ENCODE measurements around the gene CC2D1A. TPM values are rescaled to one million over a fixed set of nuclear protein-coding genes. Genes with fewer than 3 reads are reported as not detected.

CC2D1A gene
- total RNA-seq, 2 experiments from 2014 or later, result 23.3 to 44.0 TPM

DNA sequence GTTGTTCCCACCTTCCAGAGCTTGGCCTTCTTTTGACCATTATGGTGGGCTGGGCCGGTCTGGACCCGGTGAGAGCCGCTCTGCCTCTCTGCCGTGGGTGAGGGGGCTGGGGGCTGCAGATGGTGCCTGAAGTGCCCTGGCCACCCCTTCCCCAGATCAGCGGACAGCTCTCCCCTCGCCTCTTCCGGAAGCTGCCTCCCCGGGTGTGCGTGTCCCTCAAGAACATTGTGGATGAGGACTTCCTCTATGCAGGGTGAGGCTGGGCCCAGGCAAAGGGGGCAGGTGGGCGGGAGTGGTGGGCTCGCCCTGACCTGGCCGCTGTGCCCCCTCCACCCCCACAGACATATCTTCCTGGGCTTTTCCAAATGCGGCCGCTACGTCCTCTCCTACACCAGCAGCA, 48.2 kb downstream of the CC2D1A start:
- intact Hi-C loops (cut with micrococcal nuclease; ENCODE audit: unreplicated experiment), result loop anchor here (5.0 kb wide), 2 partner anchors 72 to 78 kb away; partner anchors contain the start of gene IL27RA
- Histone ChIP-seq H3K4me1 (ENCODE audit: insufficient read depth, low read length, poor library complexity, severe bottlenecking) (peaks cover 16% of the 10 kb centered on the region), H3K4me2 (ENCODE audit: low read length) (peak overlapping the region; percentile 81), H3K27ac (ENCODE audit: low read depth, low read length, poor library complexity, severe bottlenecking) (no peak overlapping the region), H3K4me3 (ENCODE audit: low read depth, low read length, poor library complexity, severe bottlenecking) (peak overlapping the region; percentile 85), H3K79me2 (ENCODE audit: insufficient read depth, low read depth, low read length) (peaks cover 16% of the 10 kb centered on the region), H4K20me1 (ENCODE audit: insufficient read depth, low read length) (no peaks in the 10 kb centered on the region), H2AFZ (ENCODE audit: low read length) (no peak overlapping the region), H3K9me2 (ENCODE audit: insufficient read depth, low read length) (no peaks in the 10 kb centered on the region), H3K9me3 (ENCODE audit: low read length) (no peaks in the 10 kb centered on the region), H3K36me3 (ENCODE audit: insufficient read depth, low read length) (peaks cover 45% of the 10 kb centered on the region)
- CTCF ChIA-PET (ENCODE audit: unreplicated experiment), result no interaction called here
- TF ChIP-seq, protein P1, sequence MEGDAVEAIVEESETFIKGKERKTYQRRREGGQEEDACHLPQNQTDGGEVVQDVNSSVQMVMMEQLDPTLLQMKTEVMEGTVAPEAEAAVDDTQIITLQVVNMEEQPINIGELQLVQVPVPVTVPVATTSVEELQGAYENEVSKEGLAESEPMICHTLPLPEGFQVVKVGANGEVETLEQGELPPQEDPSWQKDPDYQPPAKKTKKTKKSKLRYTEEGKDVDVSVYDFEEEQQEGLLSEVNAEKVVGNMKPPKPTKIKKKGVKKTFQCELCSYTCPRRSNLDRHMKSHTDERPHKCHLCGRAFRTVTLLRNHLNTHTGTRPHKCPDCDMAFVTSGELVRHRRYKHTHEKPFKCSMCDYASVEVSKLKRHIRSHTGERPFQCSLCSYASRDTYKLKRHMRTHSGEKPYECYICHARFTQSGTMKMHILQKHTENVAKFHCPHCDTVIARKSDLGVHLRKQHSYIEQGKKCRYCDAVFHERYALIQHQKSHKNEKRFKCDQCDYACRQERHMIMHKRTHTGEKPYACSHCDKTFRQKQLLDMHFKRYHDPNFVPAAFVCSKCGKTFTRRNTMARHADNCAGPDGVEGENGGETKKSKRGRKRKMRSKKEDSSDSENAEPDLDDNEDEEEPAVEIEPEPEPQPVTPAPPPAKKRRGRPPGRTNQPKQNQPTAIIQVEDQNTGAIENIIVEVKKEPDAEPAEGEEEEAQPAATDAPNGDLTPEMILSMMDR (conservative IDR thresholded peaks at IDR 0.05; ENCODE audit: low read length), result no peak
- TF ChIP-seq EZH2phosphoT487 (IDR thresholded peaks at IDR 0.05; ENCODE audit: borderline replicate concordance, low read depth, low read length), result no peak
- no peak for DNase-seq (ENCODE audit: low spot score)
- POLR2A ChIA-PET, result no interaction called here
- BruUV-seq (replicated peaks), result no TSS peak

DNA sequence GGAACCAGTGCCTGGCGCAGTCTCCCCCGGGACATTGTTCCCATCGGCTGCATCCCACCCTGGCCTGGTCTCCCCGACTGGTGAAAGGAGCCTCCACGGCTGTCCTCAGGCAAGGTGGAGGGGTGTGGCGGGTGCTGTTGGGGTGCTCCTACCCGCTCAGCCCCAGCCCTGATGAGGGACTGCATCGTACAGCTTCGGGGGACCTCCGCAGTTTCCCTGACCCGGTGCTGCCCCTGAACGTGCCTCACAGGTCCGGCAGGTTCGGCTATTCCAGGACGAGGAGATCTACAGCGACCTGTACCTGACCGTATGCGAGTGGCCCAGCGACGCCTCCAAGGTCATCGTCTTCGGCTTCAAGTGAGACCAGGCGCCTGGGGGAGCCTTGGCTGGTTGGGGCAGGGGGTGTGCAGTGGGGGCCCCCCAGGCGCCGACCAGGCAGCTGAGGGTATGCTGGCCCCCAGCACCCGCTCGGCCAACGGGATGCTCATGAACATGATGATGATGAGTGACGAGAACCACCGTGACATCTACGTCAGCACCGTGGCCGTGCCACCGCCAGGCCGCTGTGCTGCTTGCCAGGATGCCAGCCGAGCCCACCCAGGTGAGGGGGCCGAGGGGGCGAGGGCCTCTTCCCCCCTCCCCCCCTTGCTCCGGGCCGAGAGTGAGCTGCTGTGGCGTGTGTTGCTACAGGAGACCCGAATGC, 49.8 kb downstream of the CC2D1A start:
- intact Hi-C loops (cut with micrococcal nuclease; ENCODE audit: unreplicated experiment), result no loop called here
- Histone ChIP-seq H4K20me1 (ENCODE audit: insufficient read depth, low read length) (no peaks in the 10 kb centered on the region), H3K4me2 (ENCODE audit: low read length) (no peak overlapping the region), H3K9me3 (ENCODE audit: low read length) (no peaks in the 10 kb centered on the region), H3K79me2 (ENCODE audit: insufficient read depth, low read depth, low read length) (peaks cover 16% of the 10 kb centered on the region), H3K9me2 (ENCODE audit: insufficient read depth, low read length) (no peaks in the 10 kb centered on the region), H3K27ac (ENCODE audit: low read depth, low read length, poor library complexity, severe bottlenecking) (no peak overlapping the region), H2AFZ (ENCODE audit: low read length) (no peak overlapping the region), H3K4me3 (ENCODE audit: low read depth, low read length, poor library complexity, severe bottlenecking) (no peak overlapping the region), H3K4me1 (ENCODE audit: insufficient read depth, low read length, poor library complexity, severe bottlenecking) (peaks cover 16% of the 10 kb centered on the region), H3K36me3 (ENCODE audit: insufficient read depth, low read length) (peaks cover 61% of the 10 kb centered on the region)
- CTCF ChIA-PET (ENCODE audit: unreplicated experiment), result no interaction called here
- TF ChIP-seq, protein P1 (conservative IDR thresholded peaks at IDR 0.05; ENCODE audit: low read length), result no peak
- TF ChIP-seq EZH2phosphoT487 (IDR thresholded peaks at IDR 0.05; ENCODE audit: borderline replicate concordance, low read depth, low read length), result no peak
- BruUV-seq (replicated peaks), result no TSS peak
- POLR2A ChIA-PET, result no interaction called here
- DNase-seq (ENCODE audit: low spot score), result no peak

DNA sequence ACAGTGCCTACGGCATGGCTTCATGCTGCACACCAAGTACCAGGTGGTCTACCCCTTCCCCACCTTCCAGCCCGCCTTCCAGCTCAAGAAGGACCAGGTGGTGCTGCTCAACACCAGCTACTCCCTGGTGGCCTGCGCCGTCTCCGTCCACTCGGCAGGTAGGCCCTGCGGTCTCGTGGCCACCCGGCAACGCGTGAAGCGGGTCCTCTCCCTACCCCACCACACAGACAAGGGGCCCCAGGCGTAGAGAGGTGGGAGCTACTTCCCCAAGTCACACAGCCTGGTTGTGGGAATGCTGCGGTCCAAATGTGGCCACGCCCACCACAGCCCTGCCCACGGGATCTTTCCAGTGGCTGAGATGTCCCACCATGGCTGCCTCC, 50.4 kb downstream of the CC2D1A start:
- no TSS peak for BruUV-seq (replicated peaks)
- TF ChIP-seq, protein P1 (conservative IDR thresholded peaks at IDR 0.05; ENCODE audit: low read length), result no peak
- no peak for TF ChIP-seq EZH2phosphoT487 (IDR thresholded peaks at IDR 0.05; ENCODE audit: borderline replicate concordance, low read depth, low read length)
- DNase-seq (ENCODE audit: low spot score), result no peak
- Histone ChIP-seq H3K4me2 (ENCODE audit: low read length) (no peak overlapping the region), H3K36me3 (ENCODE audit: insufficient read depth, low read length) (peaks cover 65% of the 10 kb centered on the region), H3K9me2 (ENCODE audit: insufficient read depth, low read length) (no peaks in the 10 kb centered on the region), H4K20me1 (ENCODE audit: insufficient read depth, low read length) (no peaks in the 10 kb centered on the region), H3K4me3 (ENCODE audit: low read depth, low read length, poor library complexity, severe bottlenecking) (no peak overlapping the region), H2AFZ (ENCODE audit: low read length) (no peak overlapping the region), H3K9me3 (ENCODE audit: low read length) (no peaks in the 10 kb centered on the region), H3K4me1 (ENCODE audit: insufficient read depth, low read length, poor library complexity, severe bottlenecking) (peaks cover 16% of the 10 kb centered on the region), H3K27ac (ENCODE audit: low read depth, low read length, poor library complexity, severe bottlenecking) (no peak overlapping the region), H3K79me2 (ENCODE audit: insufficient read depth, low read depth, low read length) (peaks cover 16% of the 10 kb centered on the region)
- ChIA-PET POLR2A (no interaction called here), CTCF (ENCODE audit: unreplicated experiment) (no interaction called here)
- intact Hi-C loops (cut with micrococcal nuclease; ENCODE audit: unreplicated experiment), result no loop called here

All from OCI-LY7 (cell line).